Cardiac muscle cell (in vitro differentiated cells and primary cell): ENCODE measurements around the gene RADIL. TPM values are rescaled to one million over a fixed set of nuclear protein-coding genes. Genes with fewer than 3 reads are reported as not detected.

Experiments
- DNase-seq, 2 donors: peaks; one replicate each; pipeline versions ENCODE4 v3.0.0 to v3.0.0-alpha.2; 2010 to 2017; ENCODE audit warnings: low read depth in 1 of 2, low spot score in 1 of 2
- H3K27ac ChIP-seq: fragments of 200-600 bp; sonication (generic); 2 replicates; pipeline ENCODE4 v1.5.1; 2016
- H3K27me3 ChIP-seq: fragments of 200-600 bp; sonication (generic); 2 replicates; pipeline ENCODE4 v1.6.0; 2016; ENCODE audit warnings: control low read depth
- H3K36me3 ChIP-seq: fragments of 200-600 bp; sonication (generic); 2 replicates; pipeline ENCODE4 v1.5.1; 2016; ENCODE audit warnings: control low read depth
- H3K4me1 ChIP-seq: fragments of 200-600 bp; sonication (generic); 2 replicates; pipeline ENCODE4 v1.8.1; 2017; ENCODE audit warnings: low read depth, mild to moderate bottlenecking, mixed run types
- H3K4me3 ChIP-seq: fragments of 200-600 bp; sonication (generic); 2 replicates; pipeline ENCODE4 v1.5.1; 2016; ENCODE audit warnings: mild to moderate bottlenecking
- H3K9me3 ChIP-seq: fragments of 200-600 bp; sonication (generic); 2 replicates; pipeline ENCODE4 v1.5.1; 2017; ENCODE audit warnings: low read depth, mild to moderate bottlenecking, control low read depth
- CTCF ChIP-seq: IDR thresholded peaks from 2 replicates; pipeline ENCODE4 v1.5.1; 2012; ENCODE audit warnings: low read depth, mild to moderate bottlenecking, low read length
- polyA plus RNA-seq: library from polyadenylated mRNA; unstranded; fragments of >200 nt; fragmentation: Nextera tagmentation; extraction: Ambion mirVana; gene quantifications from 2 replicates; pipeline ENCODE4 v1.2.1, GENCODE V29; 2016
- total RNA-seq: library from RNA; depleted of rRNA; stranded (reverse); fragments of >200 nt; gene quantifications from 2 replicates; pipeline ENCODE4 v1.2.3, GENCODE V29; 2016

RADIL gene
- total and polyA plus RNA-seq, 2 experiments from 2014 or later = 41.6 to 110 TPM

- H3K27ac ChIP-seq = peak overlapping the region; percentile 52
- no peak for DNase-seq
- H3K4me3 ChIP-seq = no peak overlapping the region
- no peaks in the 10 kb centered on the region for H3K27me3 ChIP-seq
- TF ChIP-seq CTCF = no peak
- H3K9me3 ChIP-seq = no peaks in the 10 kb centered on the region
- H3K36me3 ChIP-seq = peaks cover 17% of the 10 kb centered on the region
- H3K4me1 ChIP-seq = peaks cover 51% of the 10 kb centered on the region
Observed at GRCh38 chr7:4875391-4875790, 8.1 kb downstream of the RADIL start.

GRCh38 chr7:4873071-4873944 lies 10.2 kb downstream of the RADIL start:
- Histone ChIP-seq H3K27ac (peak overlapping the region; percentile 98), H3K4me1 (peaks cover 47% of the 10 kb centered on the region), H3K9me3 (no peaks in the 10 kb centered on the region), H3K4me3 (no peak overlapping the region), H3K27me3 (no peaks in the 10 kb centered on the region), H3K36me3 (peaks cover 17% of the 10 kb centered on the region)
- TF ChIP-seq CTCF = no peak
- DNase-seq = no peak

- DNase-seq = peak; percentile 34 to 97
- TF ChIP-seq CTCF = no peak
- peak overlapping the region; percentile 98 for H3K27ac ChIP-seq
- peaks cover 47% of the 10 kb centered on the region for H3K4me1 ChIP-seq
- H3K9me3 ChIP-seq = no peaks in the 10 kb centered on the region
- H3K36me3 ChIP-seq = peaks cover 10% of the 10 kb centered on the region
- no peak overlapping the region for H3K4me3 ChIP-seq
- H3K27me3 ChIP-seq = no peaks in the 10 kb centered on the region
Observed at GRCh38 chr7:4871930-4872675, 11.4 kb downstream of the RADIL start.

- Histone ChIP-seq H3K36me3 (peaks cover 2% of the 10 kb centered on the region), H3K9me3 (no peaks in the 10 kb centered on the region), H3K27me3 (no peaks in the 10 kb centered on the region), H3K4me1 (peaks cover 47% of the 10 kb centered on the region), H3K27ac (peak overlapping the region; percentile 98), H3K4me3 (no peak overlapping the region)
- DNase-seq = peak in 1 of 2 donors; percentile 32
- TF ChIP-seq CTCF = no peak
Observed at GRCh38 chr7:4871056-4871680, 12.3 kb downstream of the RADIL start.

GRCh38 chr7:4868493-4868892 lies 15.0 kb downstream of the RADIL start:
- no peak for TF ChIP-seq CTCF
- no peak overlapping the region for H3K4me3 ChIP-seq
- H3K4me1 ChIP-seq = peaks cover 35% of the 10 kb centered on the region
- H3K9me3 ChIP-seq = no peaks in the 10 kb centered on the region
- DNase-seq = no peak
- H3K27ac ChIP-seq = no peak overlapping the region
- H3K36me3 ChIP-seq = no peaks in the 10 kb centered on the region
- H3K27me3 ChIP-seq = no peaks in the 10 kb centered on the region
